ENCODE results near the gene RAB17.

GRCh38 chr2:237612527-237613357 is 22.2 kb upstream of the RAB17 start:
- TF ChIP-seq MYC (IDR thresholded peaks at IDR 0.05; ENCODE audit: low read depth, low read length) (no peak), CTCF (IDR thresholded peaks at IDR 0.05; ENCODE audit: low read depth, low read length) (no peak)
